HCT116 (cell line): ENCODE measurements around the gene KCNH3. TPM values are rescaled to one million over a fixed set of nuclear protein-coding genes. Genes with fewer than 3 reads are reported as not detected.

ENCODE experiments used
- ATAC-seq: fragments of 200-7000 bp; cut with Tn5 transposase; 2 replicates; pipeline ENCODE4 v1.9.1; 2020; ENCODE audit warnings: mild to moderate bottlenecking, moderate library complexity
- BruUV-seq: library from RNA; stranded (reverse); fragments of 400-500 nt; replicated peaks from 2 replicates; lab custom pipeline; 2021; lab: Mats Ljungman, UMichigan
- CTCF ChIA-PET: fragments of 300-600 bp; sonication (Branson Sonifier 250); formaldehyde crosslinking; loops from one replicate; lab custom pipeline; 2021; ENCODE audit warnings: antibody characterized with exemption; lab: Charles Lee
- POLR2A ChIA-PET: fragments of 300-600, 350-600 bp; sonication (Branson Sonifier 250); formaldehyde crosslinking; loops from one replicate; lab custom pipeline; 2021; ENCODE audit warnings: antibody characterized with exemption; lab: Charles Lee
- RAD21 ChIA-PET, 2 experiments: fragments of 300-600 bp; sonication (Branson Sonifier 250); formaldehyde crosslinking; loops; one replicate each; lab custom pipeline; 2023; ENCODE audit warnings: low total read pairs in 2 of 2; ENCODE audit not compliant: uncharacterized antibody in 2 of 2, unreplicated experiment in 2 of 2, low non-redundant PET in 1 of 2; lab: Charles Lee
- DNase-seq: peaks from one replicate; pipeline ENCODE4 v3.0.0-alpha.2; 2010; ENCODE audit warnings: low read depth, low spot score
- H2AFZ ChIP-seq: fragments of 200-600 bp; shearing (Covaris generic), sonication (generic); 2 replicates; pipeline ENCODE4 v1.6.1; 2017; ENCODE audit warnings: low read depth, mixed run types, mixed read lengths, antibody characterized with exemption, low read length; ENCODE audit not compliant: poor library complexity, severe bottlenecking
- H3K27ac ChIP-seq: 2 replicates; pipeline ENCODE4 v1.5.1; 2012; ENCODE audit warnings: low read depth, low read length
- H3K27me3 ChIP-seq: fragments of 200-600 bp; sonication (generic); 2 replicates; pipeline ENCODE4 v1.6.1; 2016; ENCODE audit warnings: mixed run types, low read length, mixed read lengths; ENCODE audit not compliant: insufficient read depth
- H3K36me3 ChIP-seq, 2 experiments: fragments of 200-500 bp in 1 of 2; fragments of 200-600 bp in 1 of 2; sonication (Bioruptor generic) in 1 of 2; sonication (generic) in 1 of 2; 2 replicates each; pipeline versions ENCODE4 v1.5.1 to v1.6.1; 2014 to 2016; ENCODE audit warnings: low read length in 2 of 2, inconsistent platforms in 1 of 2, mixed read lengths in 1 of 2, mixed run types in 1 of 2; ENCODE audit not compliant: insufficient read depth in 2 of 2, control insufficient read depth in 1 of 2
- H3K4me1 ChIP-seq, 2 experiments: fragments of 200-600 bp in 1 of 2; sonication (generic) in 1 of 2; 2 replicates each; pipeline versions ENCODE4 v1.5.1 to v1.6.1; 2012 to 2017; ENCODE audit warnings: low read length in 2 of 2, inconsistent platforms in 1 of 2, mild to moderate bottlenecking in 1 of 2, mixed read lengths in 1 of 2, mixed run types in 1 of 2, moderate library complexity in 1 of 2; ENCODE audit not compliant: insufficient read depth in 2 of 2, control insufficient read depth in 1 of 2
- H3K4me2 ChIP-seq: fragments of 200-600 bp; sonication (generic); 2 replicates; pipeline ENCODE4 v1.6.1; 2017; ENCODE audit warnings: mixed run types, low read length, mixed read lengths
- H3K4me3 ChIP-seq, 2 experiments: fragments of 200-600 bp in 1 of 2; sonication (generic) in 1 of 2; replicated peaks in 1 of 2; 2 replicates each; pipeline ENCODE4 v1.5.1; 2011 to 2016; ENCODE audit warnings: low read length in 2 of 2, control low read depth in 1 of 2, low read depth in 1 of 2, mild to moderate bottlenecking in 1 of 2, mixed read lengths in 1 of 2, mixed run types in 1 of 2
- H3K79me2 ChIP-seq: fragments of 200-600 bp; sonication (generic); 2 replicates; pipeline ENCODE4 v1.6.1; 2017; ENCODE audit warnings: mild to moderate bottlenecking, mixed run types, low read length, moderate library complexity, mixed read lengths; ENCODE audit not compliant: insufficient read depth
- H3K9ac ChIP-seq: fragments of 200-600 bp; sonication (generic); 2 replicates; pipeline ENCODE4 v1.6.1; 2016; ENCODE audit warnings: low read length, mixed read lengths
- H3K9me2 ChIP-seq: fragments of 200-600 bp; sonication (generic), shearing (Covaris generic); 2 replicates; pipeline ENCODE4 v1.6.1; 2017; ENCODE audit warnings: mixed run types, mild to moderate bottlenecking, moderate library complexity; ENCODE audit not compliant: insufficient read depth
- H3K9me3 ChIP-seq, 2 experiments: fragments of 200-500 bp in 1 of 2; fragments of 200-600 bp in 1 of 2; sonication (Bioruptor generic) in 1 of 2; sonication (generic) in 1 of 2; 2 replicates each; pipeline ENCODE4 v1.6.1; 2014 to 2017; ENCODE audit warnings: low read length in 2 of 2, mixed read lengths in 2 of 2, inconsistent platforms in 1 of 2, low read depth in 1 of 2, mild to moderate bottlenecking in 1 of 2, mixed run types in 1 of 2, moderate library complexity in 1 of 2; ENCODE audit not compliant: control insufficient read depth in 1 of 2, insufficient read depth in 1 of 2
- H4K20me1 ChIP-seq: fragments of 200-600 bp; sonication (generic), shearing (Covaris generic); 2 replicates; pipeline ENCODE4 v1.6.1; 2017; ENCODE audit warnings: mixed run types, mild to moderate bottlenecking, moderate library complexity; ENCODE audit not compliant: insufficient read depth
- ATF3 ChIP-seq: IDR thresholded peaks from 2 replicates; pipeline ENCODE4 v1.6.1; 2012
- CBX3 ChIP-seq: IDR thresholded peaks from 2 replicates; pipeline ENCODE4 v1.6.1; 2012; ENCODE audit warnings: low read depth
- CEBPB ChIP-seq: IDR thresholded peaks from 2 replicates; pipeline ENCODE4 v1.6.1; 2012; ENCODE audit warnings: low read depth
- CTCF ChIP-seq, 3 experiments: fragments of 200-600 bp in 1 of 3; sonication (generic) in 1 of 3; IDR thresholded peaks in 2 of 3; conservative IDR thresholded peaks in 1 of 3; 2 replicates each; pipeline ENCODE4 v1.5.1; 2012 to 2017; ENCODE audit warnings: low read depth in 2 of 3, low read length in 2 of 3, antibody characterized with exemption in 1 of 3, borderline replicate concordance in 1 of 3, control low read depth in 1 of 3, mild to moderate bottlenecking in 1 of 3, mixed read lengths in 1 of 3, mixed run types in 1 of 3, moderate library complexity in 1 of 3; ENCODE audit not compliant: insufficient read depth in 1 of 3
- EGR1 ChIP-seq: IDR thresholded peaks from 2 replicates; pipeline ENCODE4 v1.6.1; 2012; ENCODE audit warnings: low read depth
- ELF1 ChIP-seq: IDR thresholded peaks from 2 replicates; pipeline ENCODE4 v1.6.1; 2012; ENCODE audit warnings: low read depth, borderline replicate concordance
- EZH2 ChIP-seq: fragments of 200-600 bp; sonication (generic); IDR thresholded peaks from 2 replicates; pipeline ENCODE4 v1.6.1; 2017; ENCODE audit warnings: antibody characterized with exemption, mixed run types
- EZH2phosphoT487 ChIP-seq: fragments of 200-600 bp; IDR thresholded peaks from 2 replicates; pipeline ENCODE4 v1.6.1; 2018; ENCODE audit warnings: antibody characterized with exemption, borderline replicate concordance
- JUND ChIP-seq: IDR thresholded peaks from 2 replicates; pipeline ENCODE4 v1.6.1; 2012
- POLR2AphosphoS5 ChIP-seq: IDR thresholded peaks from 2 replicates; pipeline ENCODE4 v1.6.1; 2011; ENCODE audit warnings: mild to moderate bottlenecking, low read depth, low read length, moderate library complexity
- RAD21 ChIP-seq: IDR thresholded peaks from 2 replicates; pipeline ENCODE4 v1.6.1; 2012; ENCODE audit warnings: low read depth, mild to moderate bottlenecking
- SIN3A ChIP-seq: IDR thresholded peaks from 2 replicates; pipeline ENCODE4 v1.6.1; 2012; ENCODE audit warnings: low read depth
- SP1 ChIP-seq: IDR thresholded peaks from 2 replicates; pipeline ENCODE4 v1.6.1; 2012; ENCODE audit warnings: low read depth
- TCF7L2 ChIP-seq: IDR thresholded peaks from 2 replicates; pipeline ENCODE4 v1.7.0; 2011; ENCODE audit warnings: borderline replicate concordance, inconsistent platforms; ENCODE audit not compliant: insufficient read depth, insufficient read length; ENCODE audit errors: extremely low read depth
- intact Hi-C: fragments of 100-400 bp; cut with micrococcal nuclease; formaldehyde crosslinking; loops from 2 replicates; pipeline ENCODE4 v1.10.0; 2022
- total RNA-seq: library from RNA; stranded (reverse); gene quantifications from one replicate; pipeline ENCODE4 v1.2.1, GENCODE V29; 2021; ENCODE audit not compliant: unreplicated experiment
- TF ChIP-seq, protein P1 (sequence below): IDR thresholded peaks from 2 replicates; pipeline ENCODE4 v1.6.1; 2011; ENCODE audit warnings: mild to moderate bottlenecking, low read length, moderate library complexity; ENCODE audit not compliant: insufficient replicate concordance; ENCODE audit errors: extremely low read depth
- TF ChIP-seq, protein P2 (sequence below): IDR thresholded peaks from 2 replicates; pipeline ENCODE4 v1.6.1; 2012

Gene KCNH3
- total RNA-seq, 1 experiment from 2014 or later: 35.3 TPM

DNA sequence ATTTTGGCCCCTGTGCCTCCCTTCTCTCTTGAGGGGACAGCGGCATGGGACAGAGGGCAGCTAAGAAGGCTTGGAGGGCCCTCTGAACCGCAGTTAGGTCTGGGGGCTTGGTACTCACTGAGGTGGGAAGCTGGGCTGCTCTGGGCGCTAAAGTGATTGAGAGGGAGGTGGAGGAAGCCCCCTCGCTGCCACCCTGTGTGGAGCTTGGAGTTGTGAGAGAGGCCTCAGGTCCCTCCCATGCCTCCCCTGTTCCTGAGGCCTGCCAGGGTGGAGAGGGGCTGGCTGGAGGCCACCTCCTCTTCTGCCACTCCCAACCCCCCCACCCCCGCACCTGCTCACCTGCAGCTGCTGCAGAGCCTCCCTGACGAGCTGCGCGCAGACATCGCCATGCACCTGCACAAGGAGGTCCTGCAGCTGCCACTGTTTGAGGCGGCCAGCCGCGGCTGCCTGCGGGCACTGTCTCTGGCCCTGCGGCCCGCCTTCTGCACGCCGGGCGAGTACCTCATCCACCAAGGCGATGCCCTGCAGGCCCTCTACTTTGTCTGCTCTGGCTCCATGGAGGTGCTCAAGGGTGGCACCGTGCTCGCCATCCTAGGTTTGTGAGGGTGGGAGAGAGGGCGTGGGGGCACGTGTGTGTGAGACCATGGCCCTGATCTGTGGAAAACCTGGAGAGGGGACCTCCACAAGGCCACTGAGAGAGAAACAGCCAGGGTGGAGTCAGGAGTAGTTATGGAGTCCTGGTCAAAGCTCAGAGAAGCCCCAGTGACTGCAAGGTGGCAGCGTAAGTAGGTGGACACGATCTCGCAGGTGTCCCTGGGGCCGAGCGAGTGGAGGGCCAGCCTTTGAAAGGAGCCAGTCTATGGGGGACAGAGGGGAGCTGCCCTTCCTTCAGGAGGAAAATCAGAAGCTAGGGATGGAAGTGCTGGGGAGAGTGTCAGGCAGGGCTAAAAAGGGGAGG, 11.2 kb downstream of the KCNH3 start:
- Histone ChIP-seq H3K9ac (no peak overlapping the region), H3K9me2 (no peaks in the 10 kb centered on the region)
- TF ChIP-seq CTCF (IDR thresholded peaks at IDR 0.05 in 2 of 3, conservative IDR thresholded peaks at IDR 0.05 in 1 of 3; ENCODE audit: borderline replicate concordance in 1 of 3, insufficient read depth in 1 of 3, low read depth in 2 of 3, low read length in 2 of 3) (no peak), CEBPB (no peak), SIN3A (no peak), EGR1 (no peak), POLR2AphosphoS5 (no peak), SP1 (no peak), EZH2phosphoT487 (no peak), ELF1 (no peak), CBX3 (no peak), TCF7L2 (no peak), EZH2 (no peak), ATF3 (no peak), JUND (no peak), RAD21 (no peak)
- TF ChIP-seq, protein P1, sequence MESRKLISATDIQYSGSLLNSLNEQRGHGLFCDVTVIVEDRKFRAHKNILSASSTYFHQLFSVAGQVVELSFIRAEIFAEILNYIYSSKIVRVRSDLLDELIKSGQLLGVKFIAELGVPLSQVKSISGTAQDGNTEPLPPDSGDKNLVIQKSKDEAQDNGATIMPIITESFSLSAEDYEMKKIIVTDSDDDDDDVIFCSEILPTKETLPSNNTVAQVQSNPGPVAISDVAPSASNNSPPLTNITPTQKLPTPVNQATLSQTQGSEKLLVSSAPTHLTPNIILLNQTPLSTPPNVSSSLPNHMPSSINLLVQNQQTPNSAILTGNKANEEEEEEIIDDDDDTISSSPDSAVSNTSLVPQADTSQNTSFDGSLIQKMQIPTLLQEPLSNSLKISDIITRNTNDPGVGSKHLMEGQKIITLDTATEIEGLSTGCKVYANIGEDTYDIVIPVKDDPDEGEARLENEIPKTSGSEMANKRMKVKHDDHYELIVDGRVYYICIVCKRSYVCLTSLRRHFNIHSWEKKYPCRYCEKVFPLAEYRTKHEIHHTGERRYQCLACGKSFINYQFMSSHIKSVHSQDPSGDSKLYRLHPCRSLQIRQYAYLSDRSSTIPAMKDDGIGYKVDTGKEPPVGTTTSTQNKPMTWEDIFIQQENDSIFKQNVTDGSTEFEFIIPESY: no peak
- TF ChIP-seq, protein P2, sequence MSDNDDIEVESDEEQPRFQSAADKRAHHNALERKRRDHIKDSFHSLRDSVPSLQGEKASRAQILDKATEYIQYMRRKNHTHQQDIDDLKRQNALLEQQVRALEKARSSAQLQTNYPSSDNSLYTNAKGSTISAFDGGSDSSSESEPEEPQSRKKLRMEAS: no peak
- TF ChIP-seq, all 23 proteins: peak for 0
- no peak for DNase-seq
- H3K27ac ChIP-seq: no peak overlapping the region
- BruUV-seq: no TSS peak
- H3K79me2 ChIP-seq: no peaks in the 10 kb centered on the region
- intact Hi-C loops: no loop called here
- no peak overlapping the region for H3K4me3 ChIP-seq
- peaks cover 0 to 5% of the 10 kb centered on the region in 2 experiments; a peak in 2 of 4 replicates for H3K4me1 ChIP-seq
- no peak overlapping the region for H3K4me2 ChIP-seq
- CTCF ChIA-PET: no interaction called here
- POLR2A ChIA-PET: no interaction called here
- no peaks in the 10 kb centered on the region for H3K27me3 ChIP-seq
- no peak overlapping the region for H2AFZ ChIP-seq
- no peaks in the 10 kb centered on the region for H3K36me3 ChIP-seq
- RAD21 ChIA-PET: no interaction called here
- no peaks in the 10 kb centered on the region for H3K9me3 ChIP-seq
- H4K20me1 ChIP-seq: no peaks in the 10 kb centered on the region
- ATAC-seq: no peak
